Retina (tissue), 1 donor: ENCODE results near the gene SLC35F4.

Experiments used
- DNase-seq: peaks from one replicate; pipeline ENCODE4 v3.0.0-alpha.2; 2016

Gene SLC35F4

GRCh38 chr14:57847706-57848105 is 18.2 kb downstream of the SLC35F4 start:
- DNase-seq = no peak

- DNase-seq = no peak
Observed at GRCh38 chr14:57847096-57847495, 18.8 kb downstream of the SLC35F4 start.

GRCh38 chr14:57846596-57846995 is 19.3 kb downstream of the SLC35F4 start:
- no peak for DNase-seq

GRCh38 chr14:57845802-57846531 is 19.9 kb downstream of the SLC35F4 start:
- DNase-seq = no peak

- DNase-seq = no peak
Observed at GRCh38 chr14:57845316-57845715, 20.6 kb downstream of the SLC35F4 start.

GRCh38 chr14:57837267-57837666 is 28.6 kb downstream of the SLC35F4 start:
- no peak for DNase-seq

GRCh38 chr14:57835766-57836165 is 30.1 kb downstream of the SLC35F4 start:
- no peak for DNase-seq

GRCh38 chr14:57834961-57835360 is 30.9 kb downstream of the SLC35F4 start:
- DNase-seq = no peak

- DNase-seq = no peak
Observed at GRCh38 chr14:57834001-57834598, 31.8 kb downstream of the SLC35F4 start.

- no peak for DNase-seq
Observed at GRCh38 chr14:57833323-57833722, 32.6 kb downstream of the SLC35F4 start.

GRCh38 chr14:57831981-57832380 is 33.9 kb downstream of the SLC35F4 start:
- DNase-seq = no peak

GRCh38 chr14:57828713-57829112 is 37.2 kb downstream of the SLC35F4 start:
- no peak for DNase-seq

GRCh38 chr14:57823015-57823660 is 42.8 kb downstream of the SLC35F4 start:
- DNase-seq = no peak

GRCh38 chr14:57822081-57822480 is 43.8 kb downstream of the SLC35F4 start:
- DNase-seq = no peak

GRCh38 chr14:57820581-57820980 is 45.3 kb downstream of the SLC35F4 start:
- DNase-seq = no peak

GRCh38 chr14:57818511-57818910 is 47.4 kb downstream of the SLC35F4 start:
- DNase-seq = no peak

GRCh38 chr14:57816568-57817284 is 49.2 kb downstream of the SLC35F4 start:
- no peak for DNase-seq

- DNase-seq = no peak
Observed at GRCh38 chr14:57814726-57815125, 51.2 kb downstream of the SLC35F4 start.

GRCh38 chr14:57812741-57813140 is 53.2 kb downstream of the SLC35F4 start:
- no peak for DNase-seq

GRCh38 chr14:57811998-57812546 is 53.8 kb downstream of the SLC35F4 start:
- no peak for DNase-seq

GRCh38 chr14:57809808-57810207 is 56.1 kb downstream of the SLC35F4 start:
- no peak for DNase-seq

- no peak for DNase-seq
Observed at GRCh38 chr14:57797160-57797559, 68.7 kb downstream of the SLC35F4 start.

GRCh38 chr14:57796556-57796955 is 69.3 kb downstream of the SLC35F4 start:
- no peak for DNase-seq
